ENCODE data around the gene PWWP2A. TPM values are rescaled to one million over a fixed set of nuclear protein-coding genes. Genes with fewer than 3 reads are reported as not detected.

The PWWP2A gene
- total and polyA plus RNA-seq, 2 of the 8 experiments (the other 6 are each of a cell fraction or from before 2014, with no cell fraction given): 18.5 to 63.0 TPM

DNA sequence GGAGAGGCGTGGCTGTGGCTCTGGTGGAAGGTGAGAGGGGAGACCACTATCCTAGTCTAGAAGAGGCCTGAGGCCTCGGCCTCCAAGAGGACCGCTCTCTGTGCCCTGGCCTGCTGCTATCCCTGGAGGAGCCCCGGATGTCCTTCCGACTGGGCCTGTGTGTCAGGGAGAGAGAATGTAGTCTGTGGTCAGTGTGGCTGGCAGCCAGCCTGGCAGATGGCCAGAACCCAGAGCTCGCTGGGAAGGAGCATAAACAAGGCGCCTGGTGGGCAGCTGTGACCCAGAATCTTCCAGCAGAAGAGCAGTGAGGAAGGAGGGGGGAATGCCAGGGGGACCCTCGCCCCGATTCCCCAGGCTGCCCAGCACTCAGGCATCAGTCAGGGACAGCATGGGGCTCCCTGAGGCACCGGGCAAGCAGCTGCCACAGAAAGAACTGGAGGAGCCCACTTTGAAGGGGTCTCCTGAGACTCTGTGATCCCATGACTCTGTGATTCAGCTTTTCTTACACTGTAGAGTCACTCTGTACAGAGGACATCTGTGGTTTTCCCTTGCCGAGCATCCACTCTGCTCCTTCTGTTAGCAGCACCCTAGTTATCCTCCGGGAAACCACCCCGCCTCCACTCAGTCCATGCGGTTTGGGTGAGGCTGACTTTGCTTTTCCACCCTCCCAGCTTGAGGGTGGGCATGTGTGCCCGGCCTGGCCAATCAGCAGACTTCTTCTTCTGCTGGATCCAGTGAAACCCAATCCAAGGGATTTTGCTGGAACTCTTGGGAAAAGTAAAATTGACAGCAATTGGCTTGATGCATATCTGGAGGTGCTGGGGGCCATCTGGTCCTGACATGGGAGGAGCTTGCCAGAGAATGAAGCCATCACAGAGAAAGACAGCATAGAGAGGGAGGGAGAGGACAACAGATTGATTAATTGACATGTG is 46.2 kb upstream of the PWWP2A start (continued):
- TF ChIP-seq JUND (IDR thresholded peaks at IDR 0.05; ENCODE audit: low read length) (peak; percentile 60; the same call in 1 of the 2 replicates), TAF1 (IDR thresholded peaks at IDR 0.05; ENCODE audit: low read depth, low read length) (peak; percentile 44; the same call in 1 of the 2 replicates), ASH2L (IDR thresholded peaks at IDR 0.05; ENCODE audit: low read length) (no peak), FOSL1 (IDR thresholded peaks at IDR 0.05; ENCODE audit: insufficient read depth, low read depth, low read length) (no peak), EZH2 (IDR thresholded peaks at IDR 0.05; ENCODE audit: low read depth, low read length, severe bottlenecking) (no peak), NANOG (IDR thresholded peaks at IDR 0.05; ENCODE audit: insufficient read depth, low read depth, low read length, poor library complexity, severe bottlenecking) (no peak), GABPA (IDR thresholded peaks at IDR 0.05; ENCODE audit: borderline replicate concordance, insufficient read depth, low read length) (no peak), CBX8 (IDR thresholded peaks at IDR 0.05; ENCODE audit: borderline replicate concordance, low read depth, low read length) (no peak), POLR2AphosphoS5 (IDR thresholded peaks at IDR 0.05; ENCODE audit: low read depth, low read length) (peak; percentile 66; the same call in 1 of the 2 replicates), NRF1 (IDR thresholded peaks at IDR 0.05; ENCODE audit: low read depth, low read length) (no peak), KDM4A (IDR thresholded peaks at IDR 0.05; ENCODE audit: low read depth, low read length, severe bottlenecking) (no peak), BCL11A (IDR thresholded peaks at IDR 0.05; ENCODE audit: low read depth in 2 of 2, low read length in 2 of 2) (no peak), MAFK (IDR thresholded peaks at IDR 0.05; ENCODE audit: low read depth, low read length) (no peak), CEBPB (IDR thresholded peaks at IDR 0.05; ENCODE audit: low read depth, low read length) (no peak), RXRA (IDR thresholded peaks at IDR 0.05; ENCODE audit: insufficient read depth, low read depth, low read length) (no peak), BACH1 (IDR thresholded peaks at IDR 0.05; ENCODE audit: low read length) (0 out of 2 replicates have a peak, but pooled peaks have one; percentile 23), RAD21 (IDR thresholded peaks at IDR 0.05 in 1 of 2, conservative IDR thresholded peaks at IDR 0.05 in 1 of 2; ENCODE audit: low read depth in 2 of 2, low read length in 2 of 2) (no peak), TBP (IDR thresholded peaks at IDR 0.05; ENCODE audit: low read depth, low read length) (peak; percentile 27; the same call in 1 of the 2 replicates), EP300 (IDR thresholded peaks at IDR 0.05; ENCODE audit: borderline replicate concordance in 1 of 2, low read depth in 2 of 2, low read length in 2 of 2) (0 out of 3 replicates have a peak, but pooled peaks of 1 of the 2 experiments have one; percentile 13), POU5F1 (IDR thresholded peaks at IDR 0.05; ENCODE audit: low read depth, low read length) (no peak)
- TF ChIP-seq, protein P1, sequence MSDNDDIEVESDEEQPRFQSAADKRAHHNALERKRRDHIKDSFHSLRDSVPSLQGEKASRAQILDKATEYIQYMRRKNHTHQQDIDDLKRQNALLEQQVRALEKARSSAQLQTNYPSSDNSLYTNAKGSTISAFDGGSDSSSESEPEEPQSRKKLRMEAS (IDR thresholded peaks at IDR 0.05): peak; percentile 86; the same call in 1 of the 2 replicates
- TF ChIP-seq, protein P2, sequence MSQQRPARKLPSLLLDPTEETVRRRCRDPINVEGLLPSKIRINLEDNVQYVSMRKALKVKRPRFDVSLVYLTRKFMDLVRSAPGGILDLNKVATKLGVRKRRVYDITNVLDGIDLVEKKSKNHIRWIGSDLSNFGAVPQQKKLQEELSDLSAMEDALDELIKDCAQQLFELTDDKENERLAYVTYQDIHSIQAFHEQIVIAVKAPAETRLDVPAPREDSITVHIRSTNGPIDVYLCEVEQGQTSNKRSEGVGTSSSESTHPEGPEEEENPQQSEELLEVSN (IDR thresholded peaks at IDR 0.05): peak; percentile 42
